ENCODE data around the gene CYP2U1. TPM values are rescaled to one million over a fixed set of nuclear protein-coding genes. Genes with fewer than 3 reads are reported as not detected.

The CYP2U1 gene
- total and polyA plus RNA-seq, 2 of the 4 experiments (the other 2 are of a cell fraction): 6.1 to 11.1 TPM

DNA sequence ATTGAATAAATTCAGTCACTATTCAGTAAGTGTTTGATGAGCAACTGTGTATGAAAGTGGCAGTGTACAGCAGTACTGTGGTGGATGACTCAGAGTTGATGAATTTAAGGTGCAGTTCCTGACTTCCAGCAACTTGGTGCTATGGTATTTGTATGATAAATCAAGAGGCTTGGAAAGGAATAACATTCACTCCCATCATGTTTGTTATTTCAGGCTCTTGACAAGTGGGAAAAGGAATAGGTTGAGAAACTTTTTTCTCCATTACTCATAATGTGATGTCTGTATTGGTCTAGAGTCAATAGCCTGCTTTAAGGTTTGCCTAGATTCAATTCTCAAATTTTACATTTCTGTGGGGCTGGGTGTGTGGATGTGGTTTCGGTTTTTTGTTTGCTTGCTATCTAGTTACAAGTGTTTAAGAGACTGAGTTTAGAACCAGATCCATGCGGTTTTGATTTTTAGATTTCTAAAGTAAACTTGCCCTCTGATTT lies 35.1 kb upstream of the CYP2U1 start:
- Histone ChIP-seq H2AFZ (replicated peaks; ENCODE audit: low read length, poor library complexity) (no peak overlapping the region), H3K36me3 (ENCODE audit: control insufficient read depth, insufficient read depth, low read length) (no peaks in the 10 kb centered on the region), H2BK20ac (ENCODE audit: low read depth, low read length) (no peak overlapping the region), H2AK5ac (ENCODE audit: low read depth, low read length) (no peak overlapping the region), H3K4me1 (ENCODE audit: control insufficient read depth, insufficient read depth, low read length) (peaks cover 6% of the 10 kb centered on the region), H3K27ac (ENCODE audit: insufficient read depth, low read length) (peak overlapping the region; percentile 51; the same call in 1 of the 2 replicates), H3K23ac (ENCODE audit: low read depth, low read length) (no peak overlapping the region), H3K4ac (ENCODE audit: low read depth, low read length) (no peak overlapping the region), H2BK120ac (ENCODE audit: low read depth, low read length) (no peak overlapping the region), H3K9me1 (ENCODE audit: insufficient read depth, low read length) (peaks cover 3% of the 10 kb centered on the region; the same call in 1 of the 2 replicates), H3K9me3 (ENCODE audit: control insufficient read depth, insufficient read depth, low read length) (no peaks in the 10 kb centered on the region), H4K8ac (ENCODE audit: low read depth in 2 of 2, low read length in 2 of 2) (no peak overlapping the region), H4K20me1 (ENCODE audit: insufficient read depth, low read length) (peaks cover 13% of the 10 kb centered on the region; the same call in 1 of the 2 replicates), H2AK9ac (replicated peaks; ENCODE audit: low read depth, low read length, poor library complexity) (no peak overlapping the region), H2BK15ac (ENCODE audit: low read depth, low read length) (no peak overlapping the region), H3K4me2 (ENCODE audit: low read depth, low read length) (peak overlapping the region; percentile 61), H4K5ac (ENCODE audit: low read depth, low read length) (no peak overlapping the region), H3K79me1 (ENCODE audit: low read depth in 1 of 2, low read length in 2 of 2) (no peaks in the 10 kb centered on the region), H2BK5ac (ENCODE audit: low read depth, low read length, poor library complexity, severe bottlenecking) (peak overlapping the region; percentile 55), H3K18ac (ENCODE audit: low read depth, low read length) (0 out of 2 replicates have a peak overlapping the region, but pooled peaks have one; percentile 32), H3K4me3 (ENCODE audit: insufficient read depth, low read depth, low read length) (no peak overlapping the region; the same call in 1 of the 2 replicates), H3K14ac (replicated peaks; ENCODE audit: low read depth, low read length) (no peak overlapping the region), H3K56ac (ENCODE audit: extremely low read depth, insufficient read depth, low read length) (0 out of 2 replicates have a peak overlapping the region, but pooled peaks have one; percentile 11), H3K9ac (ENCODE audit: low read depth, low read length) (no peak overlapping the region), H4K91ac (ENCODE audit: insufficient read depth, low read depth, low read length) (no peak overlapping the region), H3K27me3 (ENCODE audit: control insufficient read depth, insufficient read depth, low read length) (peaks cover 13% of the 10 kb centered on the region)
- BruUV-seq (replicated peaks): no TSS peak
- WGBS, 2 experiments (ENCODE audit: extremely low coverage in 2 of 2, insufficient read length in 1 of 2): no CpG with 5 or more reads among the region's 2 CpGs
- in situ Hi-C loops (cut with MboI; ENCODE audit: low sequenced_read_pairs): no loop called here
- ChIA-PET POLR2A (ENCODE audit: unreplicated experiment) (no interaction called here), CTCF (interaction anchor here (0.9 kb wide), 1 partner anchor 43 kb away, joined by 3 read pairs; no protein-coding TSS in a partner anchor)
- peak; percentile 97 for DNase-seq
- peak; percentile 88 for ATAC-seq (ENCODE audit: low read depth)
- TF ChIP-seq FOS (IDR thresholded peaks at IDR 0.05; ENCODE audit: low read depth, low read length): peak; percentile 85
- TF ChIP-seq BHLHE40 (IDR thresholded peaks at IDR 0.05; ENCODE audit: low read depth, low read length): peak; percentile 54; the same call in 1 of the 2 replicates
- no peak for TF ChIP-seq ELK1 (IDR thresholded peaks at IDR 0.05; ENCODE audit: borderline replicate concordance, low read depth, low read length)
- 0 out of 2 replicates have a peak, but pooled peaks have one; percentile 19 for TF ChIP-seq MAZ (IDR thresholded peaks at IDR 0.05; ENCODE audit: borderline replicate concordance, low read depth, low read length)
- TF ChIP-seq CEBPB (IDR thresholded peaks at IDR 0.05; ENCODE audit: low read depth, low read length): peak; percentile 63; the same call in 1 of the 2 replicates
- peak; percentile 76 for TF ChIP-seq RCOR1 (IDR thresholded peaks at IDR 0.05; ENCODE audit: insufficient replicate concordance, low read length)
- no peak for TF ChIP-seq MAFK (IDR thresholded peaks at IDR 0.05; ENCODE audit: low read depth, low read length)
- dilution Hi-C loops (cut with HindIII; ENCODE audit: low sequenced_read_pairs, unreplicated experiment): no loop called here
- intact Hi-C loops (cut with micrococcal nuclease): loop anchor here (2.0 kb wide), 1 partner anchor 71 kb away; the partner anchor contains the start of gene SGMS2
